ENCODE data around the gene RIPPLY3.
A peak's percentile ranks its signal among the peaks of the same experiment; 100 is the strongest.

RIPPLY3 gene

GRCh38 chr21:37006486-37007291 lies at the start of gene RIPPLY3:
Gene RIPPLY3 (plus strand): TSS chr21:37006702. CDS start chr21:37006773, 71 bp downstream.
- no peak for DNase-seq (ENCODE audit: low read depth)

GRCh38 chr21:36959020-36959835 lies 47.3 kb upstream of the RIPPLY3 start:
- DNase-seq (ENCODE audit: low read depth): no peak

GRCh38 chr21:36960676-36961284 lies 45.7 kb upstream of the RIPPLY3 start:
- no peak for DNase-seq (ENCODE audit: low read depth)

- no peak for DNase-seq (ENCODE audit: low read depth)
Measured at GRCh38 chr21:36962098-36962780, 44.3 kb upstream of the RIPPLY3 start.

- DNase-seq (ENCODE audit: low read depth): no peak
Measured at GRCh38 chr21:36964398-36964797, 42.1 kb upstream of the RIPPLY3 start.

- no peak for DNase-seq (ENCODE audit: low read depth)
Measured at GRCh38 chr21:36964827-36965719, 41.4 kb upstream of the RIPPLY3 start.

GRCh38 chr21:36965720-36966065 lies 40.8 kb upstream of the RIPPLY3 start:
- no peak for DNase-seq (ENCODE audit: low read depth)

GRCh38 chr21:36966066-36966820 lies 40.3 kb upstream of the RIPPLY3 start, which contains the start of gene HLCS:
Gene HLCS (minus strand): TSS chr21:36966669. CDS start chr21:36966638, 31 bp downstream.
- DNase-seq (ENCODE audit: low read depth): peak; percentile 47

- DNase-seq (ENCODE audit: low read depth): no peak
Measured at GRCh38 chr21:36966821-36967768, 39.4 kb upstream of the RIPPLY3 start.

- DNase-seq (ENCODE audit: low read depth): no peak
Measured at GRCh38 chr21:36968414-36968813, 38.1 kb upstream of the RIPPLY3 start.

- DNase-seq (ENCODE audit: low read depth): no peak
Measured at GRCh38 chr21:36968976-36969375, 37.5 kb upstream of the RIPPLY3 start.

- DNase-seq (ENCODE audit: low read depth): no peak
Measured at GRCh38 chr21:36973986-36974850, 32.3 kb upstream of the RIPPLY3 start.

- no peak for DNase-seq (ENCODE audit: low read depth)
Measured at GRCh38 chr21:36974851-36975192, 31.7 kb upstream of the RIPPLY3 start.

- no peak for DNase-seq (ENCODE audit: low read depth)
Measured at GRCh38 chr21:36976228-36976861, 30.2 kb upstream of the RIPPLY3 start.

GRCh38 chr21:36976882-36977651 lies 29.4 kb upstream of the RIPPLY3 start:
- no peak for DNase-seq (ENCODE audit: low read depth)

GRCh38 chr21:36980280-36981048 lies 26.0 kb upstream of the RIPPLY3 start:
- no peak for DNase-seq (ENCODE audit: low read depth)
